ENCODE data around the gene RXRA. TPM values are rescaled to one million over a fixed set of nuclear protein-coding genes. Genes with fewer than 3 reads are reported as not detected.

RXRA gene
- total and polyA plus RNA-seq, 10 of the 15 experiments (the other 5 are each of a cell fraction or from before 2014, with no cell fraction given), result 0.89 to 36.8 (median 11.1) TPM

DNA sequence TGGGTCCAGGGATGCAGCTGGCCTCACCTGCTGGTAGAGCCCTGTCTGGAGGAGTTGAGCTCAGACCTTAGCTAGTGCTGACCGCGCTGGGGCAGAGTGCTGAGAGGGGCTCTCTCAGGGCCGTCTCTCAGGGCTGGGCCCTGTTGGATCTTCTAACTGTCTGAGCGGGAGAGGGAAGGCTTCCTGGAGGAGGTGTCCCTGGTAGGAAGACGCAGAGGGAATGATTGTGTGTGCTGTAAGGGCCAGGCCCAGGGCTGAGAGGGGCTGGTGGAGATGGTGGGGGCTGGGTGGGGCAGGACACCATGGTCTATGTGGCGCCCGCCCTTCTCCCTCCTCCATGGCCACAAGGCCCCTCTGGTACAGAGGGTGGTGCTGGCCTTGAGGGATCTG lies 55.0 kb downstream of the RXRA start:
- ATAC-seq, result no peak; the same call in 2 of the 3 replicates
- no peak overlapping the region for H3K9ac ChIP-seq (ENCODE audit: control insufficient read depth, insufficient read depth, low read length)
- POLR2A ChIA-PET, result no interaction called here

More for the DNA sequence above, 55.0 kb downstream of the RXRA start:
- no peak overlapping the region for H3K27ac ChIP-seq (ENCODE audit: control insufficient read depth, insufficient read depth)
- no peaks in the 10 kb centered on the region for H3K9me3 ChIP-seq (replicated peaks; ENCODE audit: control insufficient read depth, insufficient read depth, low read length)
- intact Hi-C loops (cut with micrococcal nuclease; ENCODE audit: unreplicated experiment), result no loop called here
- FAIRE-seq (no peak), DNase-seq (ENCODE audit: low read depth, low spot score) (no peak)
- TF ChIP-seq, protein P1, sequence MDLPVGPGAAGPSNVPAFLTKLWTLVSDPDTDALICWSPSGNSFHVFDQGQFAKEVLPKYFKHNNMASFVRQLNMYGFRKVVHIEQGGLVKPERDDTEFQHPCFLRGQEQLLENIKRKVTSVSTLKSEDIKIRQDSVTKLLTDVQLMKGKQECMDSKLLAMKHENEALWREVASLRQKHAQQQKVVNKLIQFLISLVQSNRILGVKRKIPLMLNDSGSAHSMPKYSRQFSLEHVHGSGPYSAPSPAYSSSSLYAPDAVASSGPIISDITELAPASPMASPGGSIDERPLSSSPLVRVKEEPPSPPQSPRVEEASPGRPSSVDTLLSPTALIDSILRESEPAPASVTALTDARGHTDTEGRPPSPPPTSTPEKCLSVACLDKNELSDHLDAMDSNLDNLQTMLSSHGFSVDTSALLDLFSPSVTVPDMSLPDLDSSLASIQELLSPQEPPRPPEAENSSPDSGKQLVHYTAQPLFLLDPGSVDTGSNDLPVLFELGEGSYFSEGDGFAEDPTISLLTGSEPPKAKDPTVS (IDR thresholded peaks at IDR 0.05; ENCODE audit: low read depth, low read length), result no peak
- no peak for TF ChIP-seq SMC3 (IDR thresholded peaks at IDR 0.05; ENCODE audit: borderline replicate concordance, low read length)
- TF ChIP-seq, protein P2, sequence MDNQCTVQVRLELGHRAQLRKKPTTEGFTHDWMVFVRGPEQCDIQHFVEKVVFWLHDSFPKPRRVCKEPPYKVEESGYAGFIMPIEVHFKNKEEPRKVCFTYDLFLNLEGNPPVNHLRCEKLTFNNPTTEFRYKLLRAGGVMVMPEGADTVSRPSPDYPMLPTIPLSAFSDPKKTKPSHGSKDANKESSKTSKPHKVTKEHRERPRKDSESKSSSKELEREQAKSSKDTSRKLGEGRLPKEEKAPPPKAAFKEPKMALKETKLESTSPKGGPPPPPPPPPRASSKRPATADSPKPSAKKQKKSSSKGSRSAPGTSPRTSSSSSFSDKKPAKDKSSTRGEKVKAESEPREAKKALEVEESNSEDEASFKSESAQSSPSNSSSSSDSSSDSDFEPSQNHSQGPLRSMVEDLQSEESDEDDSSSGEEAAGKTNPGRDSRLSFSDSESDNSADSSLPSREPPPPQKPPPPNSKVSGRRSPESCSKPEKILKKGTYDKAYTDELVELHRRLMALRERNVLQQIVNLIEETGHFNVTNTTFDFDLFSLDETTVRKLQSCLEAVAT (IDR thresholded peaks at IDR 0.05), result no peak
- no peak for TF ChIP-seq TARDBP (IDR thresholded peaks at IDR 0.05; ENCODE audit: borderline replicate concordance)
- no peak for TF ChIP-seq RUNX3 (IDR thresholded peaks at IDR 0.05; ENCODE audit: low read length)
- TF ChIP-seq FOXK2 (IDR thresholded peaks at IDR 0.05), result no peak
- no peak for TF ChIP-seq SMAD5 (IDR thresholded peaks at IDR 0.05; ENCODE audit: low read depth)
- TF ChIP-seq ATF7 (IDR thresholded peaks at IDR 0.05; ENCODE audit: low read depth), result no peak
- H3K79me2 ChIP-seq (ENCODE audit: control insufficient read depth, insufficient read depth, low read length), result no peaks in the 10 kb centered on the region
- no peaks in the 10 kb centered on the region for H4K20me1 ChIP-seq (ENCODE audit: control insufficient read depth, insufficient read depth)
- H3K4me3 ChIP-seq, result no peak overlapping the region
- H3K36me3 ChIP-seq (ENCODE audit: control insufficient read depth in 2 of 2, insufficient read depth in 2 of 2, low read length in 1 of 2), result no peaks in the 10 kb centered on the region
- RAD21 ChIA-PET (ENCODE audit: unreplicated experiment), result no interaction called here
- in situ Hi-C loops (cut with MboI), result no loop called here
- peaks cover 9% of the 10 kb centered on the region; the same call in 1 of the 2 replicates for H3K4me1 ChIP-seq (ENCODE audit: control insufficient read depth, insufficient read depth, low read length)
- SMC1A ChIA-PET (ENCODE audit: uncharacterized antibody, unreplicated experiment), result no interaction called here
- no peak overlapping the region for H3K4me2 ChIP-seq (ENCODE audit: control insufficient read depth, insufficient read depth)
- H3K27me3 ChIP-seq (replicated peaks in 1 of 2; ENCODE audit: control insufficient read depth in 2 of 2, insufficient read depth in 2 of 2, low read length in 1 of 2), result peaks cover 0 to 2% of the 10 kb centered on the region in 2 experiments; a peak in 1 of 4 replicates
- BruUV-seq (replicated peaks), result no TSS peak
- 73% methylated on average over 7 of the region's 7 CpGs for WGBS (ENCODE audit: insufficient coverage, insufficient replicate concordance, low lambda C conversion rate, missing lambda C conversion rate)
- H2AFZ ChIP-seq (ENCODE audit: control insufficient read depth, low read depth, low read length), result no peak overlapping the region
- CTCF ChIA-PET, result interaction anchor here (1.6 kb wide), 1 partner anchor 11 kb away, joined by 5 read pairs; no protein-coding TSS in a partner anchor

All from GM12878 (cell line).